GM19099 (cell line): ENCODE measurements around the gene UTS2B.

ENCODE experiments used
- POLR2A ChIP-seq: IDR thresholded peaks from 3 replicates; pipeline ENCODE4 v1.6.1; 2011; ENCODE audit warnings: low read depth; ENCODE audit not compliant: insufficient read length; ENCODE audit errors: extremely low read depth

UTS2B gene

DNA sequence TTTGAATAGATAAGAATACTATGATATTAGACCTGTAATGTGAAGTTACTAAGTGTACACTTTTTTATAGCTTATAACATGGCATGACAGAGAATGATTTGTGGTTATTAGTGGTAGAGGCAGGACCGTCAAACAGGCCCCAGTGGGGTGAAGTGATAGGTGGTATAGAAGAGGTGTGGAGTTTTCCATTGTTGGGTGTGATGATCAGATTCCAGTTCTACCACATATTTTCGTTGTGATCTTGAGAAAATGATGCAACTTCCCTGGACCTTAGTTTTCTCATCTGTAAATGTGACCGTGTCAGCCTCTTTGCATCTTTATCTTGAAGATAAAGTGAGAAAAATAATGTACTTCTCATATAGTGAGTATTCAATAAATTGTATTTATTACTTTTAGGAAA is 30.3 kb upstream of the UTS2B start:
- TF ChIP-seq POLR2A = no peak

DNA sequence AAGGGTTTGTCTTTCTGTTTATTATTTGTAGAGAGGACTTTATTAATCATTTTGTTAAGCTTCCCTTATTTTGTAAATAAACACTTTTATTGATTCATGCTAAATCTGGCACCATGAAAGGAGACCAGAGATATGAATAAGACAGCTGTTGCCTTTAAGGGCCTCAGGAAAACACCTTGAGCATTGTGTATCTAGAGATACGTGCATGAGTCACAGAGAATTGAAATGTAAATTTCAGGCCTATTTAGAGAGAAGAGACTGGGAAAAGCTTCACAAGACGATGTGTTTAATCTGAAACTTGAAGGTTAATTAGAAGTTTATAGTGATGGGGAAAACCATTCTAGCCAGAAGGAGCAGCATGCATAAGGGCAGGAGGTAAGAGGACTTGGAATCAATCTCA is 28.6 kb upstream of the UTS2B start:
- no peak for TF ChIP-seq POLR2A

DNA sequence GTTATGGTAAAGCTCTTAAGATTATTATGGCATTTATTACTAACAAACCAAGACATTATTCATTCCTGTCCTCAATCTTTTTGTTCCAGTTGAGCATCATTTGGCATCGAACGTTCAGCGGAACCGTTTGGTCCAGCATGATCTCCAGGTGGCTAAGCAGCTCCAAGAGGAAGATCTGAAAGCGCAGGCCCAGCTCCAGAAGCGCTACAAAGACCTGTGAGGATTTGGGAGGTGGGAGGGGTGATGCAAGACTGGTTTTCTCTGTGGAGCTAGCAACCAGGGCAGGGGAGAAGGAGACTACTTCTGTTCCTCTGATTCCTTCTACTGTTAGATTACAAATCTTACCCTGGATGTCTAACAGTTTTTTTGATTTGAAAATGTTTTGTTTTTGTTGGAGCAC is 27.6 kb upstream of the UTS2B start:
- no peak for TF ChIP-seq POLR2A

DNA sequence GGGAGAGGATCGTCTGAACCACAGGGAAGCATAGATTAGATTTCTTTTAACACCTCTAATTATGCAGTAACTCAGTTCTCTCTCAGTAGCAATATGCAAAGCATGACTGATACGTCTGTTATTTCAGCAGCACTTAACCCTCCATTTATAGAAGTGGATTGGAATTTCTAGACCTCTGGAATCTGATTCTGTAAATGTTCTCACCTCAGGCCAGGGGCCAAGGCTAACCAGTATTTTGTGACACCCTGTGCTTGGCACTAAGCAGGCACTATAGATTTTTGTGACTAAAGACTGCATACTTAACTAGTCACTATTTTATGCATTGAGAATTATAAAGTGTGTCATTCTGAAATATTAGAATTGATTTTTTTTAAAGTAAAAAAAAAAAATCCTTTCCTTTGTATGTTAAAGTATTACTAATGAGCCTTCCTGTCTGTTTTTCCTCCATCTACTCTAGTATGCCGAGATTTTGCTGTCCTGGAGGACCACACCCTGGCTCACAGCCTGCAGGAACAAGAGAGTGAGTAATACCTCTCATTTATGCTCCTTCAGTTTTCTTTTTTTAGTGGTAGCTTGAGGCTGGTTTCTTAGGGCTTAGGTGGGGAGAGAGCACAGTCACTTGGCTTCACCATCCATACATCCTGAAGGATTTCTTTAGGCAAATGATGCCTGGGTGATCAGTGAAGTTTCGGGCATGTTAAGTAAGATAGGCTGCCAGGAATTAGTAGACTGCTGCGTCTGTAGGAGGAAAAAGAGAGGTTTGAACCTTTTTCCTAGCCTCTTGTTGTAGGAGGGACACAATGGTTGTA is 26.5 kb upstream of the UTS2B start:
- TF ChIP-seq POLR2A = no peak

DNA sequence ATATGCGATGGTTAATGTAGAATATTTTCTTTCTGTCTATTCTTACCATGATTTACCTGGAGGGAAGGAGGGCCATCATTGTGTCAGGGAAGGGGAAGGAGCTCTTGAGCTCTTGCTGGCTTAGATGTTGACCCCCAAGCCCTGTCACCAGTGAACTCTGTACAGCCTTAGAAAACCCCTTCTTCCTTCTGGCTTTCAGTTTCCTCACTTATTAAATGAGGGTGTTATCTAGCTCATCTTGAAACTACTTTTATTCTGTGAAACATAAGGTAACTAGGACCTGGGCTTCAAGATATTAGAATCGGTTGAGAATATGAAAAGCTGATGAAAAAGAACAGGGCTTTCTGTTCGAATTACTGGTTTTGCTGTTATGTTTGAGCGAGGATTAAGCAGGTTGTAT is 25.1 kb upstream of the UTS2B start:
- TF ChIP-seq POLR2A = no peak

DNA sequence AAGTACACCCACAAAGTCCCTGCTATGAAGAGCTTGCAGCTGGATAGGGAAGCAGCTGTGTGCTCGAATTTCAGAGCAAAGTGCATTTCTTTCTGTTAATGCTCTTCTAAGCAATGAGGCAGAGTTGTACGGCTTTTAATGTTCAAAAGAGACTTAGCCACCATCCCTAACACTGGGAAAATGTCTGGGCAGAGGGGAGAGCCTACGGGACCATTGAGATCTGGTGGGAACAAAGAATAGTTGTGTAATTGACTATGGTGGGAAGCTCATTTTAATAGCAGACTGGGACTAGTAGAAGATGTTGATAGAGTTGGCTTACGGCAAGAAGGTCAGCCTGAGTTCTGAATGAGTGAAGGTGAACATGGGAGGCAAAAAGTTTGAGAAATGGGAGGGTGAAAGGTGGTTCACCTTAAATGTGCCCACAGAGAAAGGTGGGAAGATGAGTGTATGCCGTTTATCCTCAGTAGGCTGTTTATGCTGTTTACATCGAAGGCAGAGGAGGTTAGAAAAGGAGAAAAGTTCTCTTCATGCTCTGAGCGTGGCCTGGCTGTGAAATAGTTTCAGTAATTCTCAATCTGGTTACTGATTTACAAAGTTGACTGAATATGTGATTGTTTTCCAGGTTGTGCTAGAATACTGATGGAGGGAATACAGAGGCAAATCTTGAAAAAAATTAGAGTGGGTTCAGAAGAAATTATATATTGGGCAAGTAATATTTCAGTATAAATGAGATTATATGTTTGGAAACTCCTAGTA is 22.9 kb upstream of the UTS2B start:
- peak; percentile 10 for TF ChIP-seq POLR2A

DNA sequence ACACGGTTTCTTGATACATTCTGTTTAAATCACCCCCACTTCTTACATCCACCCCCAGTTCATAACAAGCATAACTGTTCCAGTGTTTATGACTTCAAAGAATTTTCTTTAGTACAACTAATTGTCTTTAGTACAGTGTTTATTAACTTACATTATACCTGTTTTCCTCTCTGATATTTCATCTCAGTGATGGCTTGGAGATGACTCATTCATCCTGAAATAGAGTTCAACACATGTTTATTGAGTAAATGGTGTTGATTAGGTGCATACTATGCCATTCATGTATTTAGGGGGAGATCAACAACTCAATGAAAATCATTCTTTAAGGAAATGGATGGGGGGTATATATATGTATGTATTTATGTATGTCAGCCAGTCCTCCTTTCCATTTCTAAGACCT is 21.7 kb upstream of the UTS2B start:
- TF ChIP-seq POLR2A = no peak

DNA sequence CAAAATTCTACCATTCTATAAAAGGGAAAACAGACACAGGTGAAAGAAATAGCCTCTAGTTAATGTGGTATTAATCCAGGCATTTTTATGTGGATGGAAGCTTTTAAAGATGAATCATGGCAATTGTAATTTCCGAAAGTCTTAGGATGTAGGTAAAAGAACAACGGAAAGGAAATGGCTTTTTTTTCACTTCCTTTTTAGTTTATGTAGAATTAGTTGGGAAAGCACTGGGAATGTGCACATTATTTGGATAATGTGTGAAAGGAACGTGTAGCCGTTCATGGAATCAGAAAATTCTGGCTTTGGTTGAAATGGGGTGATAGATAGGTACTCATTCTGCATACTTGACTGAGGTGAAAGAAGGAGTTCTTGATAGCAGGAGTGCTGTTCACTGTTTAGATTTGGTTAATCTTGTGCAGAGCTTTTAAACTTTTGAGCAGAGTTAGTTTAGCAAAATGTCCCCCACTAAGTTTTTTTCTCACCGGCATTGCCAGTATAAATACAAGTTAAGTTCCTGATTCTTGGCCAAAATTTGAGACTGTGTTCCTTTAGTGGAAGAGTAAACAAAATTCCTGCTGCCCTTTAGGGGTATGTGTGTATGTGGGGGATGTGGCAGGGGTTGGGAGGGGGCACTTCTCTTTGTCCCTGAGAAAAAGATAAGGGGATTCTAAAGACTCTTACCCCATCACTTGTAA is 20.2 kb upstream of the UTS2B start:
- TF ChIP-seq POLR2A = no peak

DNA sequence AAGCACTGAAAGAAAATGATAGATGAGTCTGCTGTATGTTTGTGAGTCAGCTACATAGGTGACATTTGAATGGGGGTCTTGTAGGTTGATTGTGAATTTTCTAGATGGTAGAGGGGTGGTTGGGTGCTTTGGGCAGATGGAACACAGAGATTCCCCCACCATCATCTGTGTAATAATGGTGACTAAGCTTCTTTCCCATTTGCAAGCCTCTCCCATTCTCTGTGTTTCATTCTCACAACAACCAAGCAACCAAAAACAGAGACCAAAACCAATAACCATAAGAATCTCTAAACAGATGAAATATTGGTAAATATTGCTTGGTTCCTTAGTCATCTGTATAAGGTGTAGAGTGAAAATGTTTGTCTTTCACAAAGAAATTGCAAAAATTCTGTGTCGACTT is 17.8 kb upstream of the UTS2B start:
- no peak for TF ChIP-seq POLR2A

DNA sequence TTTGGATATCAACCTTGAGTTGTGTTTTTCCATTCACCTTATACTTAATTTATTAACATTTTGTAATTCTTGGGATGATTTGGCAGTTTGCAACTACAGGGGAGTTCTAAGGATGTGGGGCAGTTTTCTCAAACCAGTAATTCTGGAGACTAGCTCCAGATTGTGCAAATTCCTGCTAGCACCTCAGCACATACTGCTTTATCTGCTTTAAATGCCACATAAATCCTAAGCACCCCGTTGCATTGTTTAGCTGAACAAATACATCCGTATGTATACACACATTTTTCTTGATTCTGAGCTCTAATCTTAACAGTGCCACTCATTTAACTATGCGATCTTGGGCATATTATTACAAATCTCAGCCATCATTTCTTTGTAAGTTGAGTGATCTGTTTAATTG is 16.9 kb upstream of the UTS2B start:
- TF ChIP-seq POLR2A = no peak

DNA sequence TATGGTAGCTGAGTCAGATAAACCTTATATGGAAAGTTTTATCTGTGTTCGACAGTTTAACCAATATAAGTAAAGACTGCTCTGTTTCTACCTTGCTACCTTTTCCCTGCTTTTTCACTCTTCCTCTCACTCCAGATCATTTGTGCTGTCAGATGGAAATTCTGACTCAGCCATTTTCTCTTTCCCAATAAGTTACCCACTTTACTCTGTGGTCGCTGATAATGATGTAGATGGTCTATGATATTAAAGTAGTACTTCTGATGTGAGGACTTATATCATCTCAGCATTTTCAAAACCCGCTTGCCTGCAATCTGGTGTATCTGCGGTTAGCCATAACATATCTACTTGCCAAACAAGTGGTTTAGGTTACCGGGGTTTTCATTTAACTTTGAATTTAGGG is 15.0 kb upstream of the UTS2B start:
- TF ChIP-seq POLR2A = no peak

DNA sequence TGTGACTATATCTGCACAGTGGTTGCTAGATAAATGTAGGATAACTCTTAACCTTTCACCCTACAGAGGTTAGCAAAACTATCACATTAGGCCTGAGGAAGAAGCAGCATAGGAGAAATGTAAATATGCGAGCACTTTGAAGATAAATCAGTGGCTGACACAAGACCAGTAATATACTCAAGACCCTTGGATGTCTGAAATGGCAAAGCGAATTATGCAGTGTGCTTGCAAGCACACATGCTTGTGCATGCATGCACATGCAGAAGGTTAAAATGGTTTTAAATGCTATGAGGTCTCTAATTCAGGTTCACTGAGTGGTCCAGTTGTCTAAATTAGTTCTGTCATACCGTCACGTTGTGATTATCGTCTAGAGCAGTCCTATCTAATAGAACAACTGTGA is 13.6 kb upstream of the UTS2B start:
- no peak for TF ChIP-seq POLR2A

DNA sequence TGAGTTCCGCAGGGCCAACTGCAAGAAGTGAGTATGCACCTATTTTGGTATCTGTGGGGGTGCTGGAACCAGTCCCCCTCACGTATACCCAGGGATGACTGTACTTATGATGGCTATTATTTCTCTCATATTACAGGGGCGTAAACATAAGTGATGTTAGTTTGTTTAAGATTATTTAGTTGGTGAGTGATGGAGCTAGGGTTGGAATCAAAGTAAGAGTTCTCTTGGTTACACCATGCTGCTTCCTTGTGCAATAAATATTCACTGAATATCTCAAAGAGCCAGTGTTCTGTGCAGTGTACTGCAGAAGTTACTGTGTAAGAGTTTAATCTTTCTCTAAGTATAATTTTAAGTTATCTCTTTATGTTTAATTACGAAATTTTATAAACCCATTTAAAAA is 12.8 kb upstream of the UTS2B start:
- no peak for TF ChIP-seq POLR2A

DNA sequence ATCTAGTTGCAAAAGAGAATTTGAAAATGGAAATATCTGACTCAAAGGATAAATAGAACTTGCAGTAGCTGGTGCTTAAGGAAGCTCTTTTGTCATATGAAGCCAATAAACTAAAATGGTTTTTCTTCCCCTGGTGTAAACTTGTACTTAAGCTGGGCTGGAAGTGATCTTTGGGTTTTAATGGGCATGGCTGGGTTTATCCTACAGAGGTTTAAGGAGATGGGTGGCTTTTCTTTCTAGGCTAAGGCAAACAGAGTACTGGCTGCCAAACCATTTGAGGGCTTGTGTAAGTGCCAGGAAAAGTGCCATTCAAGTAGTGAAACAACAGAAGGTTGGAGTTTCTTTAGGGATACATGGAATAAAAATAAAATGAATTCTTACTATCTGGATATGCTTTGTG is 12.1 kb upstream of the UTS2B start:
- no peak for TF ChIP-seq POLR2A

DNA sequence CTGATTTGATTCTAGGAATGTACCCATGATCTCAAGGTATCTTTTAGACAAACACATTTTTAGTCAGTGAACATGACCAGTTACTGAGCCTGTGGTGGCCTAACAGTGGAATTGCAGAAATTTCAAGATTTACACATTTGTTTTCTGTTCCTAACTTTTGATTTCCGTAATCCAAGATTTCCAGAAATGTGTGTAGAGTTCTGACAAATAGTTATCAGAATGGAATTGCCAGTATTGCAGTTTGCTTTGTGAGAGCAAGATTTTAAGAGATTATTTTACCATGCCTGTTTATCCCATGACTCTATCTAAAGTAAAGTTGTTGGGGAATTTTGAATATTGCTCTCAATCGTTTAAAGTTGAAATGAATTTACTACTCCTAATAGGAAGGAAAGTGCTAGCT is 11.7 kb upstream of the UTS2B start:
- no peak for TF ChIP-seq POLR2A

DNA sequence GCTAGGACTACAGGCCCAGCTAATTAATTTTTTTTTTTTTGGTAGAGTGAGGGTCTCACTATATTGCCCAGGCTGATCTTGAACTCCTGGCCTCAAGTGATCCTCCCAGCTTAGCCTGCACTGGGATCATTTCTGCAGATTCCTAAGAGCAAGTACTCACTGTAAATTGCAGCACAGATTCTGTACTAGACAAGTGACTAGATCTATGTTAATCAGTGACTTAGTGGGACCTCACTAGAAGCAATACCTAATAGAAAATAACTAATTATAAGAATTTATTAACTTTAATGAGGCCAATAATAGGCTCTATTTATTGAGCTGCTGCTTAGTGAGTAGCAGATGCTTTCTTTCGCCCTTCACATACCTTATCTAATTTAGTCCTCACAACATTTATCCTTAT is 10.6 kb upstream of the UTS2B start:
- TF ChIP-seq POLR2A = no peak
